Tibial nerve (tissue), 4 donors: Measurements from ENCODE around the gene ERC2.

Experiments
- CTCF ChIP-seq, 5 experiments: fragments of 200-600 bp in 3 of 5; fragments of 450-650 bp in 2 of 5; sonication (generic) in 3 of 5; IDR thresholded peaks; one replicate each; pipeline ENCODE4 v1.5.1; 2016 to 2019; ENCODE audit warnings: antibody characterized with exemption in 5 of 5, mild to moderate bottlenecking in 3 of 5, moderate library complexity in 2 of 5
- EP300 ChIP-seq, 2 donors: sonication (generic); formaldehyde crosslinking; IDR thresholded peaks; one replicate each; pipeline ENCODE4 v1.6.1; 2017; ENCODE audit warnings: antibody characterized with exemption in 2 of 2, mild to moderate bottlenecking in 1 of 2
- POLR2A ChIP-seq, 2 donors: fragments of 450-650 bp; IDR thresholded peaks; one replicate each; pipeline ENCODE4 v1.6.1; 2017; ENCODE audit warnings: antibody characterized with exemption in 2 of 2, mild to moderate bottlenecking in 2 of 2, moderate library complexity in 2 of 2

GRCh38 chr3:55937301-55937700, 531.0 kb downstream of the ERC2 start:
- TF ChIP-seq CTCF (IDR thresholded peaks at IDR 0.05) (no peak), POLR2A (IDR thresholded peaks at IDR 0.05) (no peak), EP300 (IDR thresholded peaks at IDR 0.05) (no peak)
